HG02981 (cell line): Measurements from ENCODE around the gene NEUROG2.

Experiments
- ATAC-seq: cut with Tn5 transposase; IDR thresholded peaks from one replicate; pipeline ENCODE4 v1.9.1; 2021; ENCODE audit warnings: mild to moderate bottlenecking, moderate library complexity; ENCODE audit not compliant: unreplicated experiment

Gene NEUROG2

GRCh38 chr4:112521123-112522023, 5.4 kb upstream of the NEUROG2 start:
- ATAC-seq: no peak

GRCh38 chr4:112520598-112521122, 4.7 kb upstream of the NEUROG2 start:
- ATAC-seq: no peak

- no peak for ATAC-seq
Observed at GRCh38 chr4:112519689-112520597, 4.0 kb upstream of the NEUROG2 start.

DNA sequence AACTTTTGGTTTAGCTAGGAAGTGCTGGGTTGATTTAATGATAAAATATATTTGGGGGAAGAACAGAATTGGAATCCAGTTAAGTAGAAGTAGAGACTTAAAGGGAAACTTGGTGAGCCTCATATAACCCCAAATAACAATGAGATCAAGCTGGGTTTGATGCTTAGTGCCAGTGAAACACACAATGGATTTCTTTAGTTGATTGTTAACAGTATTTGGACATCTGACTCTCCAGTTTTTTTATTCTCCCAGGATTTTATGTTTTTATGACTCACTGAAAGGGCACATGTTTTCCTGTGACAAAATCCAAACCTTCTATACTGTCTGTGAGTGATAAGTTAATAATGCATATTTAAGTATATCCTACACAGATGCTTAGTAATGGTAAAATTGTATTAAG, 2.7 kb upstream of the NEUROG2 start:
- ATAC-seq: no peak

DNA sequence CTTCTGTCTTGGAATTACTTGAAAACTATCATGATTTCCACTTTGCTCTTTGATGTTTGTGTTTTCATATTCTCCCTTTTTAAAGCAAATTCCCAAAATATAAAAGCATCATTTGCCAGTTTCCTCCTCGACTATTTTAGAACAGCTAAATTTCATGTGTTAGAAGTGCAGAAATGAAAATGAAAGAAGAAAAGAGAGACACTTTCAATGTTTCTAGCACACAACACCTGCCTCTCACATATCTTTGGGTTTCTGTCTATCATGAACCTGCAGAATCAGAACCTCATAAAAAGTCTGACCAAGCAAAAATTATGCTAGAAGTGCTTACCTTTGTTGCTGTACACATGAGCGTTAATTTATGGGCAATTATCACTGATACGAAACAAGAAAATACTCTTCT, 1.9 kb upstream of the NEUROG2 start:
- ATAC-seq: no peak

- ATAC-seq: peak; percentile 15
Observed at GRCh38 chr4:112517067-112517634, 1.2 kb upstream of the NEUROG2 start.

DNA sequence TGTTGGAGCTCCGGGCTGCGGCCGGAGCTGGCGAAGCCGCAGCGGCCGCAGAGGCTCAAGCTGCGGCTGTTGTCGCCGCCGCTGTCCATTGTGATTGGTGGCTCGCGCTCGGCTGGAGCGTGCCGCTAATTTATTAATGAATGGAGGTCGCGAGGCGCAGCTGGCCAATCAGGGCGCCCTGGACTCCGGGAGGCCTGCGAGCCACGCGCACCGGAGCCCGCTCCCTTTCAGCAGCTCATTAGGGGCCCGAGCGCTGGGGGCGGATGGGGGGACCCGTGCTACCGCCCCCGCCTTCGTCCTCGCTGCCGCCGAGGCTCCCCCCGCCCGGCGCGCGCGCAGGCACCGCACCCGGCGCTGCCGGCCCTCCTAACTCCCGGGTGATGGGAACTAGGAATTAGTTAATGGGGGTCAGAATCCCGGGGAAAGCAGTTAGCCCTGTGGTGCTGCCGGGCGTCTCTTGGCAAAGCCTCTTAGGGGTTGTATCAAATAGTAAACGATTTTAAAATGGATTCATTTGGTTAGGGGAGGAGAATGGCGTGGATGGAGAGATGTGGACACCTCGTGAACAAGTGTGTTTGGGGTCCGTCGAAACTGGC, 589 bp upstream of the NEUROG2 start:
- peak; percentile 20 for ATAC-seq

- peak; percentile 37 for ATAC-seq
Observed at GRCh38 chr4:112515198-112516065, 548 bp downstream of the NEUROG2 start.

GRCh38 chr4:112514647-112515197, 1.3 kb downstream of the NEUROG2 start:
- peak; percentile 3 for ATAC-seq

- peak; percentile 1 for ATAC-seq
Observed at GRCh38 chr4:112513971-112514646, 1.9 kb downstream of the NEUROG2 start.

- no peak for ATAC-seq
Observed at GRCh38 chr4:112511803-112512118, 4.2 kb downstream of the NEUROG2 start.

DNA sequence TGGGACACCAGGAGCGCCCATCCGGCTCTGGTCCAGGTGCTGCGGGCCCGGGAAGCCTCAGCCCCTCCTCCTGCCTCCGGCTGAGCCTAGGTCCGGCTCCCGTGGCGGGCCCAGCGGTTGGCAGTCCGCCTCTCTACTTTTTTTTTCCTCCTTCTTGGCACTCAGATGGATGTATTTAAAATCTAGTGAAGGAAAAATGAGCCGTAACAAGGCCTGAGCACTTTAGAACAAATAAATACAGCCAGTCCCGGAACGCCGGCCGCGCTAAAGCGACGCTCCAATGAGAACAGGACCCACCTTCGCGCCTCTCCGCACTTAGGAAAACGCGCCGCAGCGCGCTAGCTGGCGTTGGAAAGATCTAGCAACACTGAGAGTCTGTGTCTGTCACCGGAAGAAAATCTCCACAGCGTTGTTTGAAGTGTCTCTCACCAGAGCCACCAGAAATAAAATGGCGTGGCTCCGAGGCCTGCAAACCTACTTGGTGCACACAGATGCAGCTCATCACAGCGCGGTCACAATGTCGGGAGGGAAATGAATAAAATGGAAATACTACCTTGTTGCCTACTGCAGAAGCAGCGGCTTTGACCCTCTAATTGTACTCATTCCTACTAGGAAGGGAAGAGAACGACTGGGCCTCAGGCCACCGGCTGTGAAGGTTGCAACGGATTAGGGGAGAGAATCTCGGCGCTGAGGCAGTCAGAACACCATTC, 4.7 kb downstream of the NEUROG2 start:
- no peak for ATAC-seq

GRCh38 chr4:112510291-112511092, 5.5 kb downstream of the NEUROG2 start:
- no peak for ATAC-seq

- ATAC-seq: no peak
Observed at GRCh38 chr4:112509243-112510141, 6.5 kb downstream of the NEUROG2 start.

GRCh38 chr4:112508356-112508755, 7.6 kb downstream of the NEUROG2 start:
- no peak for ATAC-seq

- ATAC-seq: no peak
Observed at GRCh38 chr4:112504807-112505206, 11.2 kb downstream of the NEUROG2 start.

GRCh38 chr4:112502871-112503270, 13.1 kb downstream of the NEUROG2 start:
- no peak for ATAC-seq
